GM04503 (cell line): ENCODE data around the gene SLC12A6.
"Not testable (repeated sequence)": the region's sequence is repeated elsewhere in the genome, so short reads cannot be mapped to it uniquely, and the experiment has no call there.

ENCODE experiments used
- DNase-seq: peaks from one replicate; pipeline ENCODE4 v3.0.0-alpha.2; 2012; ENCODE audit warnings: low read depth

The SLC12A6 gene

GRCh38 chr15:34193272-34193671 lies 144.3 kb downstream of the SLC12A6 start:
- DNase-seq: not testable (repeated sequence)

GRCh38 chr15:34188711-34189110 lies 148.9 kb downstream of the SLC12A6 start:
- no peak for DNase-seq

- no peak for DNase-seq
Observed at GRCh38 chr15:34185666-34186065, 151.9 kb downstream of the SLC12A6 start.

- no peak for DNase-seq
Observed at GRCh38 chr15:34182942-34183341, 154.6 kb downstream of the SLC12A6 start.
